Activated CD4-positive, CD25-positive, alpha-beta regulatory T cell (primary cell): ENCODE data around the gene PLCB4.

ENCODE experiments used
- DNase-seq, 4 experiments: peaks; one replicate each; lab custom pipeline; 2025; lab: John Stamatoyannopoulos, UW

PLCB4 gene

DNA sequence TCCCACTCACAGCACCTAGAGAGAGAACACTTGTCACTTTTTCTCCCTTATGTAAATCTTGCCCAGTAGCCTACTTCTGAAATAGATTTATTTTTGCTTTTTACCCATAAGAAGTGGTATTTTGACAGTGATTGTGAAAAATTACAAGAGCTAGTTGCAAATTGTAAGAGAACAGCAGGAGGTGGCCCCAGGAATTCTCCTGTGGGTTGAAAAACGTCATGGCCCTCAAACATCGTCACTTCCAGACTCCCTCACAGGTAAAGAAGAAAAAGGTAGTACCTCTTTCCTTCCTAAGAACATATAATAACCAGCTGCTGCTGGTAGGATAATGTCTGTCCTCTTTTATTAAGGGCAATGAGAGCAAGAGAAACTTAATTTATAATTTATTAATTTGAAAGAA, 376.0 kb downstream of the PLCB4 start:
- DNase-seq, result no peak

DNA sequence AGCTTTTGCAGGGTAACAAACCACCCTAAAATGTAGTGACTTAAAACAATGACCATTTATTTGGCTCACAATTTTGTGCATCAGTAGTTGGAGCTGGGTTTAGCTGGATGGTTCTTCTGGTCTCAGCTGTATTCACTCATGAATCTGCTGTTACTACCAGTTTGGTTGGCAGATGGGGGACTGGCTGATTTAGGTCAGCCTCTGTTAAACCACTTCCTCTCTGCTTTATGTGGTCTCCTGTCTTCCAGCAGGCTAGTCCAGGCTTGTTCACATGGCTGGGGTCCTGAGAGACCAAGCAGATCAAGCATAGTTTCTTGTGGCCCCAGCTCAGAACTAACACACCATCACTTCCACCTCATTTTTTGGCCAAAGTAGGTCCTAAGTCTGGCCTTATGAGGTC, 378.3 kb downstream of the PLCB4 start:
- DNase-seq, result no peak

DNA sequence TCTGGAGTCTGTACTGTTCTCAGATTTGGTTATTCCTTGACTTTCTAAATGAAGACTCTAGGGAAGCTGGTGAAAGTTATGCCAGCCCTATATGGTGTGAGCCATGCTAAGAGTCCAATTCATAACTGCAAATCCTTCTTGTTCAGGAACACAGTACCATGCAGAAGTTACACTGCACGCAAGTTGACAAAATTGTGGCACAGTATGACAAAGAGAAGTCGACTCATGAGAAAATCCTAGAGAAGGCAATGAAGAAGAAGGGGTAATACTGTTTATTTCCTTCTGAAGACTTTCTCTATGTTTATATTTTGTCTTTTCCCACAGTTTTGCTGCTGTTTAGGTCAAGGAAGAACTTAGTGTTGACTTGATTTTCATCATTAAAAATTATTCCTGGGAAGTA, 384.3 kb downstream of the PLCB4 start:
- no peak for DNase-seq

DNA sequence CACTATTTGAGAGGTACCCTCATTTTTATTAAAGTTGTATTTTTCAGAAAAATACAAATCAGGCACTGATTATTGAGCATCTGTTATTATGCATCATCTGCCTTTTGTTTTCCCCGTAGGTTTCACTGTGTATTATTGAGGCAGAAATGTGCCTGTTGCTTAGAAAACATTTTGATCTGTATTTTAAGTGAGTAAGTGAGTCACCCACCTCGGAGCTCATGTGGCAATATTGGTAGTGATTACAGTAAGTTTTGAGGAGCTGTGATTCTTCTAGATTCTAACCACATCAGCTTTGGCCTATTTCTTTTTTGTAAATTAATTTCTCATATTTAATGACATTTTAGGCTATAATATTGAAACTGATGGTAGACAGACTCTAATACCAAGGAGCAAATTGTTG, 385.9 kb downstream of the PLCB4 start:
- DNase-seq, result no peak

DNA sequence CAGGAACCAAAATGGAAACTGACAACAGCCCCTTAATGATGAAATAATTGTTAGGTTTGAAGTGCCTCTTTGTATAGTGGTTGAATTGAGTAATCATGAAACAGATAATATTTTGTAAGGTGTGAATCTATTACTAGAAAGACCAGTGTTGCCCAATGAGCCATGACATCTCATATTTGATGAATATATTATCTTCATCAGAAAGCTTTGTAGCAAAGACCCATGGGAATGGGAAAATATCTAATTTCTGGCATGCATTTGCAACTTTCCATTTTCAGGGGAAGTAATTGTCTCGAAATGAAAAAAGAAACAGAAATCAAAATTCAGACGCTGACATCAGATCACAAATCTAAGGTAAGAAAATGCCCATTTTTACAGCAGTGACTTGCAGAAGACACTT, 388.2 kb downstream of the PLCB4 start:
- DNase-seq, result no peak

DNA sequence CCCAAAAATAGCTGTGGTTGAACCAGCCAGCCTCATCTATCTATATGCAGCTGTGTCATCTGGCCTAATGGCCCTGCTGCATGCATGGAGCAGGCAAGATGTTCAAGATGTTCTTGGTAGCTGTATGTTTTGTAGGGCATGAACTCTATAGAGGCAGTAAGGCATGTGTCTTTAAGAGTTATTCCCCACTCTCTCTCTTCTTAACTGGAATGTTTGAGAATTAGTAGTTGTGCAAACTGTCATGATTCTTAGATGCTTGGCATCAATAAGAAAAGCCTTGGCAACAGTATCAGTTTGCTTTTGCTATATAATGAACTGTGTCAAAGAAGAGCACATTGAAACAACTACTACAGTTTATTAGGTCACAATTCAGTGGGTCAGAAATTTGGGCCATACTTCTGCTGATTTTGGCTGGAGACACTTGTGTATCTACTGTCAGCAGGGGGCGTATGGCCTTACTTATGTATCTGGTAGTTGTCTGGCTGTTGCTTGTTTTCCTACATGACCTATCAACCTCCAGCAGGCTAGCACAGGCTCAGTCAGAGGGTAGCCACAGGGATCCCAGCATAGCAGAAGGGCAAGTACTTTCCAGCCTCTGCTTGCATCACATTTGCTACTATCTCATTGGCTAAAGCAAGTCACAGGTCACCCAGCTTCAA, 389.4 kb downstream of the PLCB4 start:
- DNase-seq, result no peak

DNA sequence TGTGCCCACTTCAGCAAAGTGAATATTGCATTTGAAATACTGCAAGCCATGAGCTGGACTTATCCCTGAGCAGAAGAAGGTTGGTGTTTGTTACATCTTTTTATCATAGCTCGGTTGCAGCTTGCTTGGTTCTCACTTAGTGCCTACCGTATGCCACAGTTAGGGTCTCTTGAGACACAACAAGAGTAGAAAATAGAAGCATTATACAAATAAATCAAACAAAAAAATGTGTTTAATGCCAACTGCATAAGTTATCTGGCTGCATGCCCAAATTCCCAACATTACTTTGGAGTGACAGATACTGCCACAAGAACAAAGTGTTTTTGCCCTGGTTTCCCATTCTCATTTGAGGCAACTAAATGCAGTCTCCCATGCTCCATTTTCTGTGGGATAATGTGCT, 391.6 kb downstream of the PLCB4 start:
- no peak for DNase-seq

DNA sequence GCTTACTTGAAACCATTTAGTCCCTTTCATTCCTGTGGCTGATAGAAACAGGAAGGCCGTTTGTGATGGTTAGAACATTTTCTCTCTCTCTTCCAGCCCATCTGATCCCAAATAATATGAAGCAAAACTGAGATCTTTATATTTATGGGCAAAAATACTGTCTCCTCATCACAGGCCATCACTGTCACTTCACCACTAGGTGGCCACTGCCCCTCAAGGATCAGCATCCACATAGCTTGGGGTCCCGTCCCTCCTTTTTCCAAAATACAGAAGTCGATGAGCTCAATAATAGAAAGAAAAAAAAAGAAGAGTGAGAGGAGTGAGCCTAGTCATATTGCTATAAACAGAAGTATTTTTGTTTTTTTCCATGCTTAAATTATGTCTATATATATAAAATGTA, 399.1 kb downstream of the PLCB4 start:
- no peak for DNase-seq

DNA sequence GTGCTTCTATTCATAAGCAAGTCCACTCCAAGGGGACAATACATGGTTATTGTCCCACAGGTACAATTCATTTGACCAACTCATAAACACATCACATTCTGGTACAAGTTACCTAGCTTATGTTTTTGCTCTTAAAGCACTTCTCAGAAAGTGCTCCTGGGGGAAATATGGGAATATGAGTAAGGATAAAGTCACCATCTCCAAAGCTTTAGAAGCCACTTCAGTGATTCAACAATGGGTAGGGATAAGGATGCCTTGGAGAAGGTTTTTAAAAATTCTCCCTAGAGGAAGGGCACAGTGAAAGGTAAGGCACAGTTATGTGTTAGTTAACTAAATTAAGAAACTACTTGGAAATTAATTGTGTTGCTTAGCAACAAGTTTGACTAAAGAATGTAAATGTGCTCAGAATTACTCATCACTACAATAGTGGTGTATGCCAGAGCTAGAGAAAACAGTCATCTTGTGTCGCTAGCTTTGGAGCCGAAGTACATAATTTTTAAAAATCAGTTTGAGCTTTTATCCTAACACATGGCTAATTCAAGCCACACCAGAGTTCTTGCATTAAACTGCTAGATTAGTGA, 406.0 kb downstream of the PLCB4 start:
- DNase-seq, result no peak

DNA sequence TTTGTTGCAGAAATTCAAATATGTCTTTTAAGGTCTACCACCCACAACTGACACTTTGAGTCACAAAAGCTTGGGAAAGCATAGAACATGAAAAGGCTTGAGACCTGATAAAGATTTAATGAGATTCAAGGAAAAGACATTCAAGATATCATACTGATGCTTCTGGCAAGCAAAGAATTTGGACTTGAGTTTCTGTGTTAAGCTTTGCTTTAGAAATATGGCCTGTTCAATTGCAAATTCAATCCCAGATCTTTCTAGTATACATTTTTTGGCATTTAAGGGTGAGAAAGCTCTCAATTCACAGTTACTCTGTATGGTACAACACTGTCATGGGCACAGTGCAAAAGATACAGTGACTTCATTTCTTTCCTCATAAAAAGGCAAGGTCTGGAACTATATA, 406.6 kb downstream of the PLCB4 start:
- no peak for DNase-seq

DNA sequence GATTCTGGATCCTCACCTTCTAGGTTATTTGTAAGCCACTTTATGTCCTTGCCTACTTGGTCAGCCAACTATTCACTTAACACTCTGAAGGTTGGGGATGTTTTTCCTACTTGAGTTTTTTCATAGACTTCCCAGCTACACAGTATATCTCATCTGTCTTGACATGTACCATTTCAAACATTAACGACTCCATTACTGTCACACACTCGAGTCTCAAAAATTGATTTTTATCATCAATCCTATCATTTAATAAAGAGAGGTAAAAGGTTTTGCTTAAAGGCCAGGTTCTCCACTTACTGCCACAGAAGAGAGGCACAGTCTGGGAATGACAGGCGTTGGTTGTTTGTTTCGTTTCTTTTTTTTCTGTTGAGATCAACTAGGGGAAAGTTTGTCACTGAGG, 407.3 kb downstream of the PLCB4 start:
- no peak for DNase-seq

DNA sequence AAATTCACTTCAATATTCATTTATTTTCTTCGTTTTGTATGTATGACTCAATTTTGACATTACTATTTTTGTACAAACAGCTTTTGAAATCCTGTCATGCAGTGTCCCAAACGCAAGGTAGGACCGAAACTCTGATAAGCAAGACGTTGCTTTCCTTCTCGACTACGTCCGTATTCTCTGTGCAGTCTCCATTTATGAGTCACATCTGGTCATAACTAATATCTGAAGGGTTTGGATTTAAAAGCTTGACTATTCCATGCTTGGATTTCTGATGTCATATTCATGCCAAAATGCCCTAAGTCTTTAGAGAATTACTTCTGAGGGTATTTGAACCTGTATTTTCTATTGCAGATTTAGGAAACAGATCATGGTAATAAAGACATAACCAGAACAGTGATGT, 407.8 kb downstream of the PLCB4 start:
- no peak for DNase-seq

DNA sequence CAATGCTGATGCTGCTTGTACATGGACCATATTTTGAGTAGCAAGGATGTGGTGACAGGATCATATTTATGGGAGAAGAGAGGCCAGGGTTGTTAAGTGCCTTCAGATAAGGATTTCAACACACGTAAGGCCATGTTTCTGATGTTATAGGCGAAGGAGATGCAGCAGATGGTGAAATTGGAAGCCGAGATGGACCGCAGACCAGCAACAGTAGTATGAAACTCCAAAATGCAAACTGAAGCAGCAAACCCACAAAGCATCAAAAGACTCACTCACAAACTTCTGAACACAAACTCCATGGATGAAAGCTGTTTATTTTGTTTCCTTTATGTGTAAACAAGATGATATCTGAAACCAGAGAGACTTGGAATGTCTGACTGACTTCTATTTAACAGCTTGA, 409.9 kb downstream of the PLCB4 start:
- no peak for DNase-seq

DNA sequence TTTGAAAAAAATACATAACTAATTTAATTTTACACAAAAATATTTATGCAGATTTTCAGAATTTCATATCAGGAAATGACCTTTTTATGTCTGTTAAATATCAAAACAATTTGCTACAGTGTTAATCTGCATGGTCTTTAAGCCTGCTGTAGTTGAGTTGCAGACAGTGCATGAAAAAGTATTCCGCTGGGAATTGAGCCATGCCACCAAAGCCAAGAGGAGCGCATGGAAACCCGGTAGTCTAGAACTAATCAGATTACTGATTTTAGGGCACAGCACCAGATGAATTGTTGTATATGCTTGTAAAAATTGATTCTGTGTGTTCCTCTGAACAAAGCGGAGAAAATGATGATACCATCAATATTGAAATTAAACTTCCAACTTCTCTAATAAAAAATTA, 411.2 kb downstream of the PLCB4 start:
- no peak for DNase-seq

DNA sequence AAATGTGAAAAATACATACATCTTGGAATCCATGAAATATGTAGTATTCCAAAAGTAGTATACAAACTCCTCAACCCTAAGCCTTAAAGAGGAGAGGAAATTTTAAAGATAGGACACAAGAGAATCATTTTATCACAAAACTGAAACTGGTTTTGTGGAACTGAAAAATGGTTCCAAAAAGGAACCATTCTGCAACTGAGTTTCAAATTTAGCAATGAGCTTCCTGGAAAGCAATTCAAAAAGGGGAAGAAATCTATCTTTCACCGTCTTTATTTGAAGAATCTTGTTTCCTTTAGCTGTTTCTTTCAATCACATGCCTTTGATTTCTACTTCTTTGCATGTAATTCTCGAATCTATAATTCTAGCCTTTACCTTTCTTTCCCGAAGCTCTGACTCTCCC, 413.3 kb downstream of the PLCB4 start:
- DNase-seq, result no peak

DNA sequence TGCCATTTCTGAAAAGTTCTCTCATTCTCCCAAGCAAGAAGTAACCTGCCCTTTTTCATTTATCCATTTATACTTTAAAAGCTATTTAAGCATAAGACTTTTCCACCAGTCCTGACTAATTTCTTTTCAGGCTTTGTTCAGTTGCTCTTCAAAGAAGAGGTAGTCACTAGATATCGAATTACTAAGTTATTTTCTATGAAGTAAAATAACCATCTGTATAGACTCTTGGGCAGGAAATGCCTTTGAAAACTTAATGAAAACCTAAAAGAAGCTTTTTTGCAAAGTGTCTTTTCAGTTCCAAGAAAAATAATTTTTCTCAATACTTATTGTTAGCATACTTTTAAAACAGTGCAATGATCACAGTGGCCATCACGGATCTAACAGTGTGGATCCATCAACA, 414.2 kb downstream of the PLCB4 start:
- no peak for DNase-seq

DNA sequence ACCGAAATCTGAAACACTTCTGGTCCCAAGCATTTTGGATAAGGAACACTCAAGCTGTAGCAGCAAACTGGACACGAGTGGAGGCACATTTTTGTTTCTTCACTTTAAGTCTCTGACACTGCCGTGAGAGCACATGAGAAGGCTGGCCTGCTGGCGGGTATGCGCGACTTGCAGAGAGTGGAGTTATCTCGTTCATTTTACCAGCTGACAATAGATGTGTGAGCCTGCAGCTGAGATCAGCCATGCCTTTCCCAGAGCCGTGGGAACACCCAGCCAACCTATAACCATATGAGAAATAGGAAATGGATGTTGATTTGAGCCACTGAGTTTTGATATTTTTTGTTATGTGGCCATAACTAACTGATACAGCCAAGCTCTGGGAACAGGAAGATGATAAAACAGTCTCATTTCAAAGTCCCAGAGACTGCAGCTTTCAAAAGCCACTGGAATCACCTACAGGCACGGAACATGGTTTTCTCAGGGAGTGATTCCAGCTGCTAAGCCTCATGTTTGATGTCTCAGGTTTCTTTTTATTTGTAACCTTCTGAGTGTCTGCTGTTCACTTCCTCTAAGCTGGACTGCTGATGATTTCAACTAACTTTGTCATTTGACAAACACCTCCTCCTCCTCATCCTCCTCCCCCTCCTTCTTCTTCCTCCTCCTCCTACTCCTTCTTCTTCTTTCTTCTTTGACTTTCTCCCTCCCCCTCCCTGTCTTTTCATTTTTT, 416.9 kb downstream of the PLCB4 start:
- no peak for DNase-seq

DNA sequence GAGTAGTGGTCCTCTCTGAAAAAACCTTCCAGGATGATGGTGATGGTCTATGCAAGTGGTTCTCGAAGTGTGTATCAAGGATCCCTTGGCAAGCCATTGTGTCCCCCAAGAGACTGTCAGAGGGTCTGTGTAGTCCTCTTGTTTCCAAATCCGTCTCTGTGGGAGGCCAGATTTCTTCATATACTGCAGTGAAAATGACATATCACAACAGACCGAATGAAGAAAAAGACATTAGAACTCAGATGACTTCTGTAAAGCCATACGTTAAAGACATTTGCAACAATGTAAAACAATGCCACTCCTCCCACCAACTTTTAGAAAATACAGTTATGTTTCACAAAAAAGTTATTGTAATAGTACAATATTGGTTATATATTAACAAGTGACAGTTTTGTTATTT, 418.3 kb downstream of the PLCB4 start:
- DNase-seq, result no peak

DNA sequence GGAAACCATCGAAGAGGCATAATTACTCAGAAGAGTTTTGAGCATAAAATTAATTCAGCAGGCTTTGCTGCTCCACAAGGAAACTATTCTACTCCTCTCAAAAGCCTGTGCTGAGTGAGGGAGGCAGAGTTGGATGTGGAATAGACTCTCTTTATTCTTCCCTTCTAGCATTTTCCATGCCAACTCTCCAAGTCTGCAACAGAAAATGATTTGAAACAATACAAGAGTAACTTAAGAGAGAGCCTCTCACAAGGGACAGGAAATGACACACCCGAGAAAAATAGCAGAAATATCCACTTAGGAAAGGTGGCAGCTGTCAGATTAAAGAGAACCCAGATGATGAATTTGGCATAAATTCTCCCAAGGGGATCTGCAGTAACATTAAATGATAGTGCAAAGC, 419.2 kb downstream of the PLCB4 start:
- DNase-seq, result no peak

DNA sequence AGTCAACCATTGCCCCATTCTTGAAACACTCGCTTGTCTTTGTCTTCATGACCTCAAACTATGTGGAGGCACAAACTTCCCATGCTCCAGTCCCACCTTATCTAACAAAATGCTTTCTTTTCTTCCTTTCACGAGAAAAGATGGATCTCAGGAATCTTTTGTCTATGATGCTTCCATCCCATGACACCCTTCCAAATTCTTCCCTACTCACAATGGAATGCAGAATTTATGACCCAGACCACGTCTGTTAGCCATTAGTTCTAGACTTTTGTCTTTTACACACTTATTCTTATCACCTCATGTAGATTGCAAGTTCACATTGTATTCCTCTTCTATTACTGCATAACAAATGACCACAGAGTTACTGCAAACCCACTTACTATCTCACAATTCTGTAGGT, 421.3 kb downstream of the PLCB4 start:
- DNase-seq, result no peak

DNA sequence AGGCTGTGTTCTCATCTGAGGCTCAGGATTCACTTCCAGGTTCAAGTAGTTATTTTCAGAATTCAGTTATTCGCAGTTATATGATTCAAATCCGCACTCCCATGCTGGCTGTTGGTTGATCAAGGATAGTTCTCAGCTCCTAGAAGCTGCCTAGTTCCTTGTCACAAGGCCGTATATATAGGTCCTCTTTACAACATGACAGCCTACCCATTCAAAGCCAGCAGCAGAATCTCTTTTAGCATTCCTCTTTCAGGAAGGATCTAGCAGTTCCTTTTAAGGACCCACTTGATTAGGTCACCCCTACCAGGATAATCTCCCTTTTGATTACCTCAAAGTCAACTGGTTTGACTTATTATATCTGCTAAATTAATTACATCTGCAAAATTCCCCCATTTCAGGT, 421.7 kb downstream of the PLCB4 start:
- DNase-seq, result no peak

DNA sequence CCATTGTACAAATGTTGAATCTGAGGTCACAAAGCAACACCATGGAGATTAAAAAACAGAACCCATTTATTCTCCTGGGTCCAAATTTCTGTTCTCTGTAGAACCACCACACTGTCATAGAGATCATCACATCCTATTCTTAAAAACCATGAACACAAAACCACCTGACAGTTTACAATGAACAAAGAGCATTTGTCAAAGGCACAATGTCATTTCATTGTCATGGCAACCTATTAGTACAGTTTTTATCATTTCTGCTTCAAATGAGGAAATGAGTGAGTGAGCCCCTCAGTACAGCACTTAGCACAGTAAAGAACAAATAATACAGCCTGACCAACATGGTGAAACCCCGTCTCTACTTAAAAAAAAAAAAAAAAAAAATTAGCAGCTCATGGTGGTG, 422.4 kb downstream of the PLCB4 start:
- no peak for DNase-seq

DNA sequence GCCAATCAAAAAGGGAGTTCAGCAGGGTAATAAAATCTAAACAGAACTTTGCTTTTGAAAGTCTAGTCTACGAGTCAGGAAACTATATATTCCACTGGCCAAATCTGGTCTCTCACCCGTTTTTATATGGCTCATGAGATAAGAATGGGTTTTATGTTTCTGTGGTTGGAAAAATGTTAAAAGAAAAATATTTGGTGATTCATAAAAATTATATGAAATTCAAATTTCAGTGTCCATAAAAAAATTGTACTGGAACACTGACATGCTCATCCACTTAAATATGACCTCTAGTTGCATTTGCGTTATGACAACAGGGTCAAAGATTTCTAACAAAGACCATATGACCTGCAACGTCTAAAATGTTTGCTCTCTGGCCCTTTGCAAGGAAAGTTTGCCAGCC, 423.2 kb downstream of the PLCB4 start:
- no peak for DNase-seq

DNA sequence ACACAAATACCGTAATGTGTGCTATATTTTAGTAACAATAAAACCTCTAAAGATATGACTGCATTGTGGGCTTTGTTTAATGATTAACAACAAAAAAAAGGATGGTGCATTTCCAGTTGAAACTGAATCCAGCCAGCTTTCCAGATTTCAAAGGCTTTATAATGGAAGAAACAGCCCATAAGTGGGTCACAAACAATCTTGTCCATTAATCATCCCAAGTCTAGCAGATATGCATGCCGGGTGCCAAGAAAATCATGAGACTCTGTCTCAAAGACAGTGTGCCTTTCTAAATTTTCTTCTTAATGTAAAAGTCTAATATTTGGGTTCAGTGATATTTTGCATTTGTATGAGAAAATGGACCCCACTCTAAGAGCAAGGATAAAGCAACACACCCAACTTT, 424.9 kb downstream of the PLCB4 start:
- no peak for DNase-seq
